HG02588 (cell line): ENCODE measurements around the gene BORCS6.
A peak's percentile ranks its signal among the peaks of the same experiment; 100 is the strongest.
"Not testable (repeated sequence)": the region's sequence is repeated elsewhere in the genome, so short reads cannot be mapped to it uniquely, and the experiment has no call there.

ENCODE experiments used
- ATAC-seq: cut with Tn5 transposase; IDR thresholded peaks from one replicate; pipeline ENCODE4 v1.9.1; 2021; ENCODE audit warnings: mild to moderate bottlenecking, moderate library complexity; ENCODE audit not compliant: unreplicated experiment

Gene BORCS6

GRCh38 chr17:8189711-8190477, at the start of gene BORCS6:
TSS of gene BORCS6 (minus strand) at chr17:8190180. CDS start at chr17:8190140, 40 bp downstream.
- peak; percentile 42 for ATAC-seq

DNA sequence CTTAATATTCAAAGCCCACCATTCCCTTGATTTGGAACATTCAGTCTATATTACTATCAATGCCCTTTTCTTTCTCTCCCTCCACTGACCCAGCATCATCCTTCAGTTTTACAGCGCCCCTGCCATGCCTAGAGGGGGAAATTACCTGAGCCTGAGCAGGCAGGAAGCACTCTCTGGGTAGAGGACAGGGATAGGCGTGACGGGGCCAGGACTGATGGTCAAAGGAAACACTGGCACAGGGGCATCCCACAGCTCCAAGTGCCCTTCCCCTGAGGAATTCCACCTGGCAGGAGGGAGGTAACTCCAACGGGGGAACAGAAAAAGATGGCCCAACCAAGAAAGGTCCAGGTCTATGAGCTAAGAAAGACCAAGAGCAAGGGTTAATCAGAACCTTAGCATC, 47.9 kb upstream of the BORCS6 start:
- ATAC-seq, result no peak

DNA sequence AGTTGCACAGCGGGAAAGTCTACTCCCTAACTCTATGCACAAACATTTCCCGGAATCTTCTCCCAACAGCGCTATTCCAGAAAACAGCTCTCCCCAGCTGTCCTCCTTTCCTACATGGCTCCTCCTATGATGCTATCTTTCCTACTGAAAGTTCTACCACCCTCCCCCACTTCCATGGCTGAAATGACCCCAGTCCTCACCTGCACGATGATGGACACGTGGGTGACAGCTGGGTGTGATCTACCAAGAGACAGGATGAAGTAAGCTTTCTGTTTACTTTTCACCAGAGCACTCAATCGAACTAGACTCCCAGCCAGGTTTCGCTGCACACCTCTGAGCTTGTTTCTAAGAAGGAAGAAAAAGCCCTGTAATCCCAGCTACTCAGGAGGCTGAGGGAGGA, 47.2 kb upstream of the BORCS6 start:
- ATAC-seq, result no peak

GRCh38 chr17:8235676-8236075, 45.7 kb upstream of the BORCS6 start:
- ATAC-seq, result no peak

- no peak for ATAC-seq
Measured at GRCh38 chr17:8234361-8235270, 44.6 kb upstream of the BORCS6 start.

- no peak for ATAC-seq
Measured at GRCh38 chr17:8231701-8232100, 41.7 kb upstream of the BORCS6 start.

GRCh38 chr17:8227238-8227581, 37.2 kb upstream of the BORCS6 start:
- no peak for ATAC-seq

DNA sequence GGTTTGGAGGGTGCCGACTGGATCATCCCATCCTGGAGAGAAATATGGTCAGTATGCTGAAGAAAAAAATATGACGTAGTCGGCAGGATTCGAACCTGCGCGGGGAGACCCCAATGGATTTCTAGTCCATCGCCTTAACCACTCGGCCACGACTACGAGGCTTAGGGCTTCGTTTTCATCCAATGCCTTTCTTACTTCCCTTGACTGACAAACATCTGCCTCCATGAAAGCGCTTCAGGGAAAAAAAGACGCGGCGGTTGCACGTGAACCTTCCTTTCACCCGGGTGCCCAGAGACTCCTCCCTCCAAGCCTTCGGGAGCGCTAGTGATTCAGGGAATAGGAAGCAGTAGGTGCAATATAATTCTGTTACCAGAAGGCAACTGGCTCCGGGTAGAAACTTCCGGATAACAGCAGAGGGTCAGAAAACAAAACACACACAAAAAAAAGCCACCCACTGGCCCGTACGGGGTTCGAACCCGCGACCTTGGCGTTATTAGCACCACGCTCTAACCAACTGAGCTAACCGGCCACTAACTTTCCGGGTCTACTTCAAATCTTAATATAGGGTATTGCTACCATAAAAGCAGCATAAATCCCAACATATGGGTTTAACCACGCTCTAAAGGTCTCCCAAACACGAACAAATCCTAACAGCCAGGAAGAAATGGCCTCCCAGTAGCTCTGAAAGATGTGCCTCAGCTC, 36.7 kb upstream of the BORCS6 start:
- ATAC-seq, result no peak

- no peak for ATAC-seq
Measured at GRCh38 chr17:8225813-8226535, 36.0 kb upstream of the BORCS6 start.

GRCh38 chr17:8224891-8225812, 35.2 kb upstream of the BORCS6 start:
- no peak for ATAC-seq

DNA sequence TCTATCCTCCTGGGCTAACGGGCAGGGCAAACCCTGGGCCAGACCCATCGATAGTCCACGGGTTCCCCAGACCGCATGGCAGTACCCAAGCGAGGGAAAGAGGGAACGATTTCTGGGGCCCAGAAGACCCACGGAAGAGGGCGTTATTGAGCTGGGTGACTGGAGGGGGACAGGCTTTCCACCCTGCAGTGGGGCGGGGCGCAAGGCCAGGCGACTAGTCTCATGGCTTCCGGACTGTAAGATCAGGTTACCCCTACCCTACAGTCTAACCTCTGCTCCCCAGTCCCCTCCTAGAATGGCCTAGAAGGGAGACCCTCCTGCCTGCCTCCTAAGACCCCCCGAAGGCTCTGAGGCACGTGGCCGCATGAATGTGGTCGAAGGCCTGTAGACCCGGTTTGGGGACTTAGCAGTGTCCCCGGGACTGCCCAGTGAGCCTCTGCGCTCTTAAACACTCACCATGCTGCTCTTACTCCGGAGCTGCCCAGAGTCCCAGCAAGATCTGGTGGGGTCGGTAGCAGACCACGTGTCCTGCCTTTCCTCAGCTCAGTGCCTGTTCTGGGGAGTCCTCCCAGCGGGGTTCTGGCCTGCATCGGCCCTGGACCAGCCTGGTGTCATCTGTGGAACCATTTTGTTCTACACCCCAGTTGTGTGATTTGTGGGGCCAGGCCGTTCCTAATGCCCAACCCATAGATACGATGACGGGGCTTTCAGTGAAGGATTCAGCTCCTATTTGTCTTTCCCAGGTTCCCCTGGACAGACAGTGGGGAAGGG, 33.6 kb upstream of the BORCS6 start:
- no peak for ATAC-seq

DNA sequence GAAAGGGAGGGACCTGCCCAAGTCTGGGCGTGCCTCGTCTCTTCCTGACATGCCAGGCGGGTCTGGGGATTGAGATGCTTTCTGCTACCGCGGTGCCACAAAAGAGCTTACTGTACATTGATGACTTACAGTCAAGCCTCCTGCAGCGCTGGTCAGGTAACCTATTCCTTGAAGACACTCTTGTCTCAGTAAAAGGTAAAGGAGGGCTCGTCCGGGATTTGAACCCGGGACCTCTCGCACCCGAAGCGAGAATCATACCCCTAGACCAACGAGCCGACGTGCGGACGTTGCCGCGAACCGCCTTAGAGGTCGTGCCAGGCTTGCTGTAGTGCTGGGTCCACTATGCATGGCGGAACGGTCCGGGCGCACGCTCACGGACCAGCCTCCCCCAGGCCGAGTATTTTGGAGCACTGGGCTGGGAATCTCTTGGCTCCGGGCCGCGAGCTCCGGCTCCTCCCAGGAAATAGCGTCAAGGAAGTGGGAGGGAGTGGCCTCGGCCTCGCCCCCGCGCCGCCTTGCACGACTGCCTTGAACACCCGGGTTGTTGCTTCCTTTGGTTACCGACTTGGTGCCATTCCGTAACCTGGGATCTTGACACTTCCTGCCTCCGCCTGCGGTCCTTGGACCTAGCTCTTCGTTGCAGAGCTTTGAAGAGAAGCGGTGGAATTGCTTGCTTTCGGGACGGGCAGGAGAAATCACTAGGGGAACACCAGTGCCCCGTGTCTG, 32.8 kb upstream of the BORCS6 start:
- peak; percentile 29 for ATAC-seq

DNA sequence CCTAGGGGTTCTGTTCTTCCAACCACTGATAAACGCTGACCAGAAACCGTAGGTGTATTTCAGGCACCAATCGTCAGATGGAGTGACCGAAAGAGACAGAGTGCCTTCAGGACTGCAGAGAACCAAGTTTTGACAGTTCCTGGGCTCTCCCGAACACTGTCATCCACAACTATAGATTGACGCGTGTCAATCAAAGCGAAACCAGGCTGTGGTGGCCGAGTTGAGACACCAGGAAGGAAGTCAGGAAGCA, 32.3 kb upstream of the BORCS6 start:
- ATAC-seq, result no peak

DNA sequence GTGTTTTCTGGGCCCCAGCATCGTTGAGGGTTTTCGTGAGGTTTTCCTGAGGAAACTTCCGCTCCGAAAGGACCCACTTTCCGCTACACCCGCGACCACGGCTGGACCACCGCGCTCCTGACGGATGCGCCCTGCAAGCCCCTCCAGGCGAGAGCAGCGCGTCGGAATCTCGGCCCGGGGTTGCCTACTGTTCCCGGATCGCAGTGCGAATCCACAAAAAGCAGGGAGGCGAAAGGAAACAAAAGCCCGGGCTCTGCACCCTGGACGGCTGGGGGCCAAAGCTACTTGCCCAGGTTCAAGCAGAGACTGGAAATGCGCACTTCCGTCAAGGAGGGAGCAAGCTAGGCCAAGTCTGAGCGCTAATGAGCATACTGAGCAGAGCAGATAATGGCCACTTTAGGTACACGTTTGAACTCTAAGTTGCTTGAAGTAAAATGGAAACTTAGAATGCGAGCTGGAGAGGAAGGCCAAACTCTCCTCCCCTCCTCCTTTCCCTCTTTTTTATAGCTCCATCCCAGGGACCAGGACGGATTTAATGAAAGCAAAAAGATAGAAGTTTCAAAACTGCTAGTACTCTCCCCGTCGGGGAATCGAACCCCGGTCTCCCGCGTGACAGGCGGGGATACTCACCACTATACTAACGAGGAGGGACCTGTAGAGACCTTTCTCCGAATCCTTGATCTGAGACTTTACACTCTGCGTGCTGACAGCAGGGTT, 31.8 kb upstream of the BORCS6 start:
- peak; percentile 37 for ATAC-seq

DNA sequence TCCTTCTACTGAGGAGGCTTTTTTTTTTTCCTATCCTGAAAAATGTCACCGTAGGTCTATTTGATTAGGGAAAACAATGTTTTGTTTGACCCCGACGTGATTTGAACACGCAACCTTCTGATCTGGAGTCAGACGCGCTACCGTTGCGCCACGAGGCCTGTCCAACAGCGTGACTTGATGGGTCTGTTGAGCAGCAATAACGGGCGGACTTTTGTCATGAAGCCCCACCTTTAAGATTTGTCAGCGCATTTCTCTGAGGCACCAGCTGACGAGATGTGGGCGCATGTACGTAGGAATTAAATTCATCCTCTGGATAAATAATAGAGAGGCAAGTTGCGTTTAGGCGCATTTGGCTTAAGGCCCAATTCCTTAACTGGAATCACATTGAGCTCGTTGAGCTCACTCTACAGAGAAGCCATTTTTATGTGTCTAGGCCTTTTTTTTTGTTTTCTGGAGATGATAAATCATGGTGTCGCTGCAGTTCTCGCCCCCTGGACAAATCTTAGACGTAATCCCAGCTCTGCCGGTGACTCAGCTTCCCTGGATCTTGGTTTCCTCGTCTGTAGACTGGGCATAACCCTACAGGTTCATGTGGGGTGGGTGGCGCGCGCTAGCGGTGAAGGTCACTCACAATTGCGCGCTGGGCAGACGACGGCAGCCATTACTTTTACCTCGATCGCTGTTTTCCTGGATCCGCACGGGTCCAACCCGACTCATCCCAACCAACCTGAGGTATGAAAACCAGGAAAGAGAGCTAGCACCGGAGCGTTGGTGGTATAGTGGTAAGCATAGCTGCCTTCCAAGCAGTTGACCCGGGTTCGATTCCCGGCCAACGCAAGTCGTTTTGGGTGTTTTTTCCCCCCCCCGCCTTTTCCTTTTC, 31.0 kb upstream of the BORCS6 start:
- no peak for ATAC-seq

DNA sequence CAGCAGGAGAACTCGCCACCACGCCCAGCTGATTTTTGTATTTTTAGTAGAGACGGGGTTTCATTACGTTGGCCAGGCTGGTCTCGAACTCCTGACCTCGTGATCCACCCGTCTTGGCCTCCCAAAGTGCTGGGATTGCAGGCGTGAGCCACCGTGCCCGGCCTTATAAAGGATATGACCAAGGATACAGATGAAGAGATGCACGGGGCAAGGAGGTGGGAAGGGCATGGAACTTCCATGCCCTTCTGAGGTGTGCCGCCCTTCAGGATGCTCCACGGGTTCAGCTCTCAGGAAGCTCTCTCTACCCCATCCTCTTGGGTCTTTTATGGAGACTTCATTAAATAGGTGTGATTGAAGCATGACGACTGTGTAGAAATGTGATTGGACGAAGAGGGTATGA, 24.0 kb upstream of the BORCS6 start:
- ATAC-seq, result not testable (repeated sequence)
